ENCODE measurements around the gene NGF. TPM values are rescaled to one million over a fixed set of nuclear protein-coding genes. Genes with fewer than 3 reads are reported as not detected.

Gene NGF
- total and polyA plus RNA-seq, 12 donors: 1.8 to 21.6 (median 3.3) TPM

- DNase-seq (peak; percentile 76 to 82), ATAC-seq (peak; percentile 86 to 96 (median 93))
- Histone ChIP-seq H3K27me3 (no peaks in the 10 kb centered on the region), H3K4me1 (peaks cover 0 to 49% (median 30%) of the 10 kb centered on the region in 9 donors), H3K9me3 (peaks cover 0 to 6% (median 0%) of the 10 kb centered on the region in 11 donors), H3K36me3 (peaks cover 0 to 7% (median 0%) of the 10 kb centered on the region in 9 donors), H3K27ac (peak overlapping the region; percentile 48 to 92 (median 80)), H3K4me3 (peak overlapping the region in 7 of 10 donors; percentile 4 to 33 (median 12))
- intact Hi-C loops (cut with DNase I): no loop called here
- no peak for TF ChIP-seq CTCF (IDR thresholded peaks at IDR 0.05)
- 55 to 70% methylated on average over 11 of the region's 11 CpGs for WGBS, 2 donors
These were observed 55.2 kb downstream of the NGF start for GRCh38 chr1:115282807-115283208.

- ATAC-seq (no peak), DNase-seq (no peak)
- intact Hi-C loops (cut with DNase I): no loop called here
- no peaks in the 10 kb centered on the region for H3K27me3 ChIP-seq
- TF ChIP-seq CTCF (IDR thresholded peaks at IDR 0.05): no peak
- peaks cover 0 to 49% (median 30%) of the 10 kb centered on the region in 9 donors for H3K4me1 ChIP-seq
- H3K9me3 ChIP-seq: peaks cover 0 to 21% (median 9%) of the 10 kb centered on the region in 11 donors
- H3K4me3 ChIP-seq: no peak overlapping the region
- peaks cover 0 to 7% (median 0%) of the 10 kb centered on the region in 9 donors for H3K36me3 ChIP-seq
- 94 to 96% methylated on average over 2 of the region's 2 CpGs for WGBS, 2 donors
- no peak overlapping the region for H3K27ac ChIP-seq
These were observed 56.9 kb downstream of the NGF start for GRCh38 chr1:115281143-115281542.

GRCh38 chr1:115280064-115280463 is 58.0 kb downstream of the NGF start:
- H3K4me1 ChIP-seq: peaks cover 0 to 45% (median 23%) of the 10 kb centered on the region in 9 donors
- TF ChIP-seq CTCF (IDR thresholded peaks at IDR 0.05): no peak
- DNase-seq: no peak
- H3K4me3 ChIP-seq: no peak overlapping the region
- intact Hi-C loops (cut with DNase I): no loop called here
- no peak for ATAC-seq
- H3K9me3 ChIP-seq: peaks cover 0 to 23% (median 9%) of the 10 kb centered on the region in 11 donors
- H3K36me3 ChIP-seq: no peaks in the 10 kb centered on the region
- 81 to 82% methylated on average over 8 of the region's 8 CpGs for WGBS, 2 donors
- H3K27ac ChIP-seq: no peak overlapping the region
- H3K27me3 ChIP-seq: no peaks in the 10 kb centered on the region

- no peak for TF ChIP-seq CTCF (IDR thresholded peaks at IDR 0.05)
- no peaks in the 10 kb centered on the region for H3K36me3 ChIP-seq
- H3K9me3 ChIP-seq: peaks cover 0 to 23% (median 9%) of the 10 kb centered on the region in 11 donors
- H3K4me3 ChIP-seq: no peak overlapping the region
- intact Hi-C loops (cut with DNase I): loop anchor here in 5 of 10 donors (10.0 kb wide), 4 partner anchors 133 to 317 kb away; no protein-coding TSS in a partner anchor
- peaks cover 0 to 36% (median 11%) of the 10 kb centered on the region in 9 donors for H3K4me1 ChIP-seq
- ATAC-seq (no peak), DNase-seq (no peak)
- H3K27ac ChIP-seq: peak overlapping the region in 3 of 10 donors; percentile 3 to 20 (median 18)
- WGBS, 2 donors: 66 to 74% methylated on average over 3 of the region's 3 CpGs
- no peaks in the 10 kb centered on the region for H3K27me3 ChIP-seq
These were observed 59.8 kb downstream of the NGF start for GRCh38 chr1:115278211-115278610.

Measured in heart right ventricle (tissue), 16 donors.